AG10803 (cell line): ENCODE results near the gene IL6R.

ENCODE experiments used
- DNase-seq: peaks from one replicate; pipeline ENCODE4 v3.0.0; 2010; ENCODE audit warnings: low read depth
- H3K4me3 ChIP-seq: 2 replicates; pipeline ENCODE4 v1.5.1; 2011; ENCODE audit warnings: mild to moderate bottlenecking, low read length, control low read depth
- CTCF ChIP-seq: conservative IDR thresholded peaks from 2 replicates; pipeline ENCODE4 v1.5.1; 2011; ENCODE audit warnings: mild to moderate bottlenecking, low read length, control low read depth, inconsistent platforms

IL6R gene

DNA sequence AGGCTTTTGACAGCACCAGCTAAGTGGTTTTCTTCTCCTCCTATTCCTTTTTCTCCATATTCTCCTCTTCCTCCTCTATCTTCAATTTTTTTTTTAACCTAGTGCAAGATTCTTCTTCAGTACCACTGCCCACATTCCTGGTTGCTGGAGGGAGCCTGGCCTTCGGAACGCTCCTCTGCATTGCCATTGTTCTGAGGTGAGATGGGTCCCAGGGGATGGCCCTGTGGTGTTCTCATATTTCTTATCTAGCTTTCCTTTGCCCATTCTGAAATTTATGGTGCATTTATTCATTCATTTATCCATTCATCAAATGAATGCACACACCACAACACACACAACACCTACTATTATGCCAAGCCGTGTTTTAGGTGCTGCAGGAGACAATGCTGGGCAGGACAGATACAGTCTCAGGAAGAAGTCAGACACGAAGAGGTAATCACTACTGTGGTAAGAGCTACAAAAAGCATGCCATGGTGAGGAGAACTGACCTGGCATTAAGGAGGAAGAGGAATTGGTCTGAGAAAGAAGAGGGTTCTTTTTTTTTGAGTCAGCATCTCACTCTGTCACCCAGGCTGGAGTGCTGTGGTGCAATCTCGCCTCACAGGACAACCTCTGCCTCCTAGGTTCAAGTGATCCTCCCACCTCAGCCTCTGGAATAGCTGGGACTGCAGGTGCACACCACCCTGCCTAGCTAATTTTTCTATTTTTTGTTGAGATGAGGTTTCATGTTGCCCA, 49.4 kb downstream of the IL6R start:
- no peak overlapping the region for H3K4me3 ChIP-seq
- no peak for TF ChIP-seq CTCF
- DNase-seq = no peak

DNA sequence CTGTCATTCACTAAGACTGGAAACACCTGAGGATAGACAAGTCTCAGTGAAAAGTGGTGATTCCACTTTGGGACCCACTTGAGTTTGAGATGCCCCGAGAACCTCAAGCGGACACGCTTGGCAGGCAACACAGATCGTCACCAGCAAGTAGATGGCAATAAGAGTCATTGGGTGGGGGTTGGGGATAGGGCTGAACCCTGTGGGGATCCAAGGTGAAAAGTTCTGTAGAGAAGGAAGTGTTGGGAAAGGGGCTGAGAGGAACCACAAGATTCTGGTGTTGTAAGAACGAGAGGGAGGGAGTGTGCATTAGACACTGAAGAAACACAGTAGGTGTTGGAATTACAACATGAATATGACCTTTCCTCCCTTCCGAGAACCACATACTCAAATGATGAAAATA, 51.5 kb downstream of the IL6R start:
- TF ChIP-seq CTCF = no peak
- DNase-seq = no peak

GRCh38 chr1:154459080-154459479, 53.9 kb downstream of the IL6R start:
- H3K4me3 ChIP-seq = no peak overlapping the region
- no peak for DNase-seq
- no peak for TF ChIP-seq CTCF

More for the DNA sequence above, 51.5 kb downstream of the IL6R start:
- H3K4me3 ChIP-seq = no peak overlapping the region

GRCh38 chr1:154460695-154461260, 55.6 kb downstream of the IL6R start:
- H3K4me3 ChIP-seq = no peak overlapping the region
- no peak for TF ChIP-seq CTCF
- no peak for DNase-seq

GRCh38 chr1:154463512-154463990, 58.4 kb downstream of the IL6R start:
- no peak for TF ChIP-seq CTCF
- H3K4me3 ChIP-seq = no peak overlapping the region
- DNase-seq = peak; percentile 24

- no peak overlapping the region for H3K4me3 ChIP-seq
- no peak for DNase-seq
- no peak for TF ChIP-seq CTCF
These were observed 60.6 kb downstream of the IL6R start for GRCh38 chr1:154465621-154466195.

- TF ChIP-seq CTCF = no peak
- H3K4me3 ChIP-seq = no peak overlapping the region
- no peak for DNase-seq
These were observed 61.1 kb downstream of the IL6R start for GRCh38 chr1:154466206-154466605.
